HepG2 (cell line): Measurements from ENCODE around the gene GALR2. TPM values are rescaled to one million over a fixed set of nuclear protein-coding genes. Genes with fewer than 3 reads are reported as not detected.
A peak's percentile ranks its signal among the peaks of the same experiment; 100 is the strongest.

Source experiments
- BATF2 ChIP-seq: sonication (generic); formaldehyde crosslinking; IDR thresholded peaks from 2 replicates; pipeline ENCODE4 v1.8.0; 2022; ENCODE audit warnings: mild to moderate bottlenecking, missing genetic modification reagents, moderate library complexity
- CBFB ChIP-seq: sonication (generic); formaldehyde crosslinking; IDR thresholded peaks from 2 replicates; pipeline ENCODE4 v1.4.0; 2020; ENCODE audit warnings: missing genetic modification reagents
- IKZF4 ChIP-seq: sonication (generic); formaldehyde crosslinking; IDR thresholded peaks from 2 replicates; pipeline ENCODE4 v1.5.1; 2020; ENCODE audit warnings: borderline replicate concordance, mild to moderate bottlenecking, low read depth, missing genetic modification reagents; ENCODE audit errors: not compliant biosample characterization
- KLF16 ChIP-seq, 2 experiments: sonication (generic) in 1 of 2; formaldehyde crosslinking in 1 of 2; IDR thresholded peaks; 2 replicates each; pipeline versions ENCODE4 v1.6.1 to v1.8.0; 2016 to 2023; ENCODE audit warnings: missing genetic modification reagents in 2 of 2, missing compliant biosample characterization in 1 of 2
- KLF9 ChIP-seq: IDR thresholded peaks from 2 replicates; pipeline ENCODE4 v1.6.1; 2016; ENCODE audit warnings: low read depth
- LBX2 ChIP-seq: sonication (generic); formaldehyde crosslinking; IDR thresholded peaks from 2 replicates; pipeline ENCODE4 v1.5.0; 2020; ENCODE audit warnings: missing genetic modification reagents, mild to moderate bottlenecking, borderline replicate concordance
- LCORL ChIP-seq, 2 experiments: fragments of 450-650 bp in 1 of 2; sonication (generic) in 1 of 2; formaldehyde crosslinking in 1 of 2; IDR thresholded peaks; 2 replicates each; pipeline versions ENCODE4 v1.5.0 to v1.6.1; 2017 to 2020; ENCODE audit warnings: antibody characterized with exemption in 1 of 2, missing genetic modification reagents in 1 of 2
- PAF1 ChIP-seq: IDR thresholded peaks from 2 replicates; pipeline ENCODE4 v1.6.1; 2016; ENCODE audit warnings: missing genetic modification reagents, missing compliant biosample characterization
- PHF21A ChIP-seq: sonication (generic); formaldehyde crosslinking; IDR thresholded peaks from 2 replicates; pipeline ENCODE4 v1.5.0; 2020; ENCODE audit warnings: mild to moderate bottlenecking, missing genetic modification reagents
- POLR2G ChIP-seq: fragments of 200-400 bp; formaldehyde crosslinking; IDR thresholded peaks from 2 replicates; pipeline ENCODE4 v1.6.1; 2018; ENCODE audit warnings: mild to moderate bottlenecking, low read depth, low read length, moderate library complexity
- RARA ChIP-seq: IDR thresholded peaks from 2 replicates; pipeline ENCODE4 v1.6.1; 2016; ENCODE audit warnings: missing genetic modification reagents, missing compliant biosample characterization
- RFX5 ChIP-seq: IDR thresholded peaks from 2 replicates; pipeline ENCODE4 v1.6.1; 2011; ENCODE audit warnings: low read depth, low read length, improper control_type of control experiment
- RFXAP ChIP-seq: sonication (generic); formaldehyde crosslinking; IDR thresholded peaks from 2 replicates; pipeline ENCODE4 v1.4.0; 2020; ENCODE audit warnings: missing genetic modification reagents, borderline replicate concordance
- RORA ChIP-seq: sonication (generic); formaldehyde crosslinking; IDR thresholded peaks from 2 replicates; pipeline ENCODE4 v1.5.0; 2020; ENCODE audit warnings: mild to moderate bottlenecking, missing genetic modification reagents, moderate library complexity
- TBL1XR1 ChIP-seq: fragments of 150-350 bp; IDR thresholded peaks from 2 replicates; pipeline ENCODE4 v1.6.1; 2014; ENCODE audit warnings: borderline replicate concordance, low read length; ENCODE audit not compliant: partially characterized antibody
- TCF7 ChIP-seq: sonication (generic); IDR thresholded peaks from 2 replicates; pipeline ENCODE4 v1.6.1; 2016; ENCODE audit warnings: antibody characterized with exemption, low read depth
- TCF7L2 ChIP-seq: IDR thresholded peaks from 2 replicates; pipeline ENCODE4 v1.6.1; 2011; ENCODE audit warnings: mild to moderate bottlenecking, low read depth, low read length, moderate library complexity
- TSC22D2 ChIP-seq: sonication (generic); formaldehyde crosslinking; IDR thresholded peaks from 2 replicates; pipeline ENCODE4 v1.5.1; 2020; ENCODE audit warnings: missing genetic modification reagents, mild to moderate bottlenecking, borderline replicate concordance
- YY1 ChIP-seq: IDR thresholded peaks from 2 replicates; pipeline ENCODE4 v1.6.1; 2011; ENCODE audit warnings: low read length, low read depth, moderate library complexity, mild to moderate bottlenecking; ENCODE audit not compliant: insufficient read depth, insufficient replicate concordance
- ZFX ChIP-seq: sonication (generic); formaldehyde crosslinking; IDR thresholded peaks from 2 replicates; pipeline ENCODE4 v1.4.0; 2020; ENCODE audit warnings: mild to moderate bottlenecking, low read depth, missing genetic modification reagents, moderate library complexity
- ZFY ChIP-seq: sonication (generic); formaldehyde crosslinking; IDR thresholded peaks from 2 replicates; pipeline ENCODE4 v1.4.0; 2020; ENCODE audit warnings: missing genetic modification reagents
- ZNF121 ChIP-seq: sonication (generic); formaldehyde crosslinking; IDR thresholded peaks from 2 replicates; pipeline ENCODE4 v1.5.0; 2020; ENCODE audit warnings: mild to moderate bottlenecking, missing genetic modification reagents
- ZNF292 ChIP-seq: sonication (generic); formaldehyde crosslinking; IDR thresholded peaks from 2 replicates; pipeline ENCODE4 v1.8.1; 2022; ENCODE audit warnings: mild to moderate bottlenecking, low read depth, missing genetic modification reagents, borderline replicate concordance
- ZNF383 ChIP-seq: sonication (generic); formaldehyde crosslinking; IDR thresholded peaks from 2 replicates; pipeline ENCODE4 v1.4.0; 2020; ENCODE audit warnings: missing genetic modification reagents, mild to moderate bottlenecking, borderline replicate concordance
- ZNF644 ChIP-seq: IDR thresholded peaks from 2 replicates; pipeline ENCODE4 v1.6.1; 2016; ENCODE audit warnings: low read depth
- ZNF660 ChIP-seq: sonication (generic); formaldehyde crosslinking; IDR thresholded peaks from 2 replicates; pipeline ENCODE4 v1.5.1; 2020; ENCODE audit warnings: mild to moderate bottlenecking, low read depth, missing genetic modification reagents, borderline replicate concordance
- ZNF850 ChIP-seq: sonication (generic); formaldehyde crosslinking; conservative IDR thresholded peaks from 2 replicates; pipeline ENCODE4 v1.9.0; 2021; ENCODE audit warnings: mild to moderate bottlenecking, missing genetic modification reagents
- ZSCAN5A ChIP-seq: sonication (generic); formaldehyde crosslinking; IDR thresholded peaks from 2 replicates; pipeline ENCODE4 v1.8.0; 2022; ENCODE audit warnings: mild to moderate bottlenecking, missing genetic modification reagents, borderline replicate concordance
- polyA plus RNA-seq, 8 experiments: library from polyadenylated mRNA; depleted of rRNA in 3 of 8; stranded (reverse) in 7 of 8; unstranded in 1 of 8; fragments of >200 nt; fragmentation: Illumina TruSeq in 4 of 8; extraction: Trizol in 4 of 8; gene quantifications; 2 replicates each; pipeline versions ENCODE4 v1.2.1 to v1.2.3, GENCODE V29; 2011 to 2016; ENCODE audit warnings: low read depth in 4 of 8, missing spikeins in 1 of 8, mixed read lengths in 1 of 8; ENCODE audit not compliant: insufficient read depth in 1 of 8
- total RNA-seq, 5 experiments: library from RNA; depleted of rRNA; stranded (reverse); fragments of >200 nt; fragmentation: Illumina TruSeq; extraction: Trizol; gene quantifications; 2 replicates each; pipeline ENCODE4 v1.2.3, GENCODE V29; 2016; ENCODE audit warnings: low read depth in 1 of 5

GALR2 gene
- total and polyA plus RNA-seq, 2 of the 13 experiments (the other 11 are each of a cell fraction or from before 2014, with no cell fraction given) = 0.48 to 0.58 TPM

- 0 out of 2 replicates have a peak, but pooled peaks have one; percentile 78 for TF ChIP-seq KLF9 (CRISPR knock-in tag)
- no peak for TF ChIP-seq RFX5
- TF ChIP-seq RFXAP (CRISPR knock-in tag) = peak; percentile 81; the same call in 1 of the 2 replicates
- peak; percentile 79; the same call in 1 of the 2 replicates for TF ChIP-seq LBX2 (CRISPR knock-in tag)
- no peak for TF ChIP-seq ZSCAN5A (CRISPR knock-in tag)
- TF ChIP-seq RORA (CRISPR knock-in tag) = no peak
- no peak for TF ChIP-seq ZNF850 (CRISPR knock-in tag)
- no peak for TF ChIP-seq LCORL (IDR thresholded peaks at IDR 0.05)
- TF ChIP-seq LCORL (CRISPR knock-in tag; IDR thresholded peaks at IDR 0.05) = peak; percentile 61; the same call in 1 of the 2 replicates
- no peak for TF ChIP-seq TCF7
- no peak for TF ChIP-seq ZNF644 (CRISPR knock-in tag)
- TF ChIP-seq TSC22D2 = no peak; the same call in 1 of the 2 replicates
- TF ChIP-seq BATF2 (CRISPR knock-in tag) = peak; percentile 76; the same call in 1 of the 2 replicates
- peak; percentile 98 for TF ChIP-seq ZFY (CRISPR knock-in tag)
- peak; percentile 93 for TF ChIP-seq PHF21A (CRISPR knock-in tag)
- TF ChIP-seq IKZF4 = peak; percentile 89
- peak; percentile 84 for TF ChIP-seq CBFB
- 0 out of 2 replicates have a peak, but pooled peaks have one; percentile 65 for TF ChIP-seq ZNF383 (CRISPR knock-in tag)
- peak; percentile 31; the same call in 1 of the 2 replicates for TF ChIP-seq ZNF292 (CRISPR knock-in tag)
- TF ChIP-seq RARA = peak; percentile 74
- TF ChIP-seq ZNF121 (CRISPR knock-in tag) = peak; percentile 34; the same call in 1 of the 2 replicates
- no peak for TF ChIP-seq TCF7L2
- peak in 1 of 2 experiments; percentile 86; a peak in 2 of 4 replicates for TF ChIP-seq KLF16 (CRISPR knock-in tag; IDR thresholded peaks at IDR 0.05)
- peak; percentile 98 for TF ChIP-seq POLR2G
- TF ChIP-seq TBL1XR1 = peak; percentile 66
- peak; percentile 99 for TF ChIP-seq YY1
- no peak for TF ChIP-seq PAF1
- TF ChIP-seq ZNF660 (CRISPR knock-in tag) = no peak
- peak; percentile 100 for TF ChIP-seq ZFX (CRISPR knock-in tag)
Observed at GRCh38 chr17:76072148-76072858, 2.3 kb upstream of the GALR2 start, which contains the start of gene SRP68 (continued).
